GM21717 (cell line): ENCODE data around the gene MAGI3.
"Not testable (repeated sequence)": the region's sequence is repeated elsewhere in the genome, so short reads cannot be mapped to it uniquely, and the experiment has no call there.

ENCODE experiments used
- ATAC-seq: cut with Tn5 transposase; IDR thresholded peaks from one replicate; pipeline ENCODE4 v1.9.1; 2021; ENCODE audit warnings: mild to moderate bottlenecking, moderate library complexity; ENCODE audit not compliant: unreplicated experiment

MAGI3 gene

DNA sequence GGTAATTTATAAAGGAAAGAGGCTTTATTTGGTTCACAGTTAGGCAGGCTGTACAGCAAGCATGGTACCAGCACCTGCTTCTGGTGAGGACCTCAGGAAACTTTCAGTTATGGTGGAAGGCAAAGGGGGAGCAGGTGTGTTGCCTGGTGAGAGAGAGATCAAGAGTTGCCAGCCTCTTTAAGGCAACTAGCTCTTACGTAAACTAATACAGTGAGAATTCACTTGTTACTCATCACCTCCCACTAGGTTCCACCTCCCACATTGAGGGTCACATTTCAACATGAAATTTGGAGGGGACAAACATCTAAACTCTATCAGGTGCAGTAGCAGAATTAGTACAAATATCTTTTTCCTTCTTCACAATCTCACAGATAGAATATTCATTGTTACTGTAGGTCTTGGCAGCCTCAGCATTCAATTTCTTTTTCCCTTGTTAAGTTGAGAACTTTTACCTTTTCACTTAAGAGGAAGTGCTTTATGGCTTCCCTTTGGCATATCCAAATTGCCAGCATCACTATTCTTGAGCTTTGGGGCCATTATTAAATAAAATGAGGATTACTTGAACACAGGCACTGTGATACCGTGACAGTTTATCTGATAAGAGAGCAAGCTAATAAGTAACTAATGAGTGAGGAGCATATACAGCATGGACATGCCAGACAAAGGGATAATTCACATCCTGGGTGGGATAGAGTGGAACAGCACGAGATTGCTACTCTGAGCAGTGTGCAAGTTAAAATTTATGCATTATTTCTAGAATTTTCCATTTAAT lies 48.4 kb downstream of the MAGI3 start:
- no peak for ATAC-seq

DNA sequence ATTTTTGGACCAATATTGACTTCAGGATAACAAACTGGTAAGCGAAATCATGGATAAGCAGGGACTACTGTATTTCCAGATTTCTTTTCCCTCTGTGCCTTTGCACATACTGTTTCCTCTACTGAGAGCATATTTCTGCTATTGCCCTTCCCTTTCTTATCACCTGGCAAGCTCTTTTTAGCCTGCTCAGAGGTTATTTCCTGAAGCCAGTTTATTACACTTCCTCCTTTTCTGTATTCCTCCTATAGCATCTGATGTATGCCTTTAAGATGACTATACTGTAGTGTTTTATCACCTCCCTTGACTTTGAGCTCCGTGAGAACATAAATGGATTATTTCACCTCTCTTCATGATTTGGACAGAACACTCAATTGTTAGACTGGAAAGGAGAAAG lies 49.0 kb downstream of the MAGI3 start:
- ATAC-seq: no peak

DNA sequence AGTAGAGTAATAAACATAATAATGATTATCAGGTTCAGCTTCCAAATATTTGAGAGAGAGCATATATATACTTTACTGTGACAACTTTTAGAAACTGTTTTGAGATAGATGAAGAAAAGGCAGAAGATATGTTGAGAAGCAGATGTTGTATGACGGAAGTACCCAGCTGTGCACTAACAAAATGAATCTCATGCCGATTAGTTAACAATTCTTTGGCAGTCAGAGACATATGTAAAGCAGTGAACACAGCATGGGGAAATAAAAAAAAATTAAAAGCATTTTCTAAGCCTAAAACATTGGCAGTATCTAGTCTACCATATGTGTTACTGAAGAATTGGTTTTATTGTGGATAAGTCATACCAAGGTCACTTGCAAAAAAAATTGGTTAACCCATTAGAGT lies 51.8 kb downstream of the MAGI3 start:
- ATAC-seq: no peak

DNA sequence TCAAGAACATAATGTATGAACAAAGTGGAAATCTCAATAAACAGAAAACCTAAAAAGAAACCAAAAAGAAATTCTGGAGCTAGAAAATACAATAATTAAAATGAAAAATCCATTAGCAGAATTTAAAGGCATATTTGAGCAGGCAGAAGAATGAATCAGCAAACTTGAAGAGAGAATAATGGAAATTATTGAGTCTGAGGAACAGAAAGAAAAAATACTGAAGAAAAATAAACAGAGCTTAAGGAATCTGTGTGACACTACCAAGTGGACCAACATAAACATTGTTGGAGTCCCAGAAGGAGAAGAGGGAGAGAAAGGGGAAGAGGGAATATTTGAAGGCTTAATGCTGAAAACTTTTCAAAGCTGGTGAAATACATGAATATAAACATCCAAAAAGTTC lies 54.5 kb downstream of the MAGI3 start:
- no peak for ATAC-seq

DNA sequence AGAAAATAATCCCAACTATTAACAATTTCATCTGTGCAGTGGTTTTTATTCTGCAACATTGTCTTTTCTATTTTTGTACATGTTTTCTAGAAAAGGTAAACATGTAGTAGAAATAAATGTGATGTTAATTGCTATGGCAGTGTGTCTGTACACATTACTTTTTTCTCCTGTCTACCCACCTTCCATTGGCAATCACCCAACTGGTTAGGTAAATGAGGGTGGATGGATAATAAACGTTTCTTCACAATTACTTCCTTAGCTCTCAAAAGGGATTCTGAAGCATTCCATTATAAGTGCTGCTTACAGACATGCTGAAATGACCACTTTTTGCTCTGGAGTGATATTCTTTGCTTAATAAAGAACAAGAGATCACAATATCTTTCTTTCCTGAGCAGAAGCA lies 61.4 kb downstream of the MAGI3 start:
- no peak for ATAC-seq

DNA sequence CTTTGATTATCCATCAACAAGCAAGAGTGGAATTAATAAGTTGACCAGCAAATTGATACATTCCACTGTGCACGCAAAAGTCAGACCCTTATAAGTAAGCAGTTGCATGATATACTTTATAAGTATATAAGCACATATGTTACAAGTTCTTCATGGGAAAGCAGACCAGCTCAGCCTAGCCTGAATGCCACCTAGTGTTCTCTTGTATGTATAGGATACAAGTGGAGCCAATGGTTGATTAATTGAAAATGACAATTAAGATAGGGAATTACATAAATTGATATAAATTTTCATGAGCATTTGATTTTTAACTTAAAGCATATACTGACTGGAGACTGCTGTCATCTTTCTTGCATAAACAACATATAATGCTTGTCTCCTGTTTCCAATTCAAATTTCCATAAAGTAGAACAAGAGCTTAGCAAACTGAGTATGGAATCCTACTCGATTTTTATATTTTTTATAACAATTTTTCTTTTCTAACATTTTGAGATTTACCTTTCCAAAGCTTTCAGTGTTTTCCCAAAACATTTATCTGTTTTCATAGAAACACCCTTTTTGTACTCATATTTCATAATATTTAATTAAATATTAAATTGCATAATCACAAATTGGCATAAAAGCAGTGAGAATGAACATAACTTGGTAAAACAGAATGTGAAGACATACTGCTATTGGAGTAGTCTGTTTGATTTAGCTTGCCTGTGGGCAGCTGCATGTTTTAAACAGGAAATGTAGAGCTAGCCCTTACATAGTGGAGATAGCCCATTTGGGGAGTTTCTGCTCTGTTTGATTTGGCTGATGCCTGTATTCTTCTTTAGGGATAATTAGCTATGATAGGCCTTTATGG lies 62.8 kb downstream of the MAGI3 start:
- no peak for ATAC-seq

DNA sequence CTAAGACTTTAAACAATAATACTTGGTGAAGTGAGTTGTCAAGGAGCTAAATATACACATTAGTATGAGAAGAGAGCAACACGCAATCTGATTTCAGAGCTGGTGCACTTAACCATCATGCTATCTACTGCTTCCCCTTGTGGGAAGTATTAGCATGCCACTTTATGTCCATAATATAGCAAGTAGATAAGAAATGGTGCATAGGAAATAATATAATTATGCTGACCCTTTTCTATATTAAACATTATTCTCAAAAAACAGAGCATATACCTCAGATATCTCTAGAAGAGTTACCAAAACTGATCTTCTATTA lies 63.4 kb downstream of the MAGI3 start:
- no peak for ATAC-seq

DNA sequence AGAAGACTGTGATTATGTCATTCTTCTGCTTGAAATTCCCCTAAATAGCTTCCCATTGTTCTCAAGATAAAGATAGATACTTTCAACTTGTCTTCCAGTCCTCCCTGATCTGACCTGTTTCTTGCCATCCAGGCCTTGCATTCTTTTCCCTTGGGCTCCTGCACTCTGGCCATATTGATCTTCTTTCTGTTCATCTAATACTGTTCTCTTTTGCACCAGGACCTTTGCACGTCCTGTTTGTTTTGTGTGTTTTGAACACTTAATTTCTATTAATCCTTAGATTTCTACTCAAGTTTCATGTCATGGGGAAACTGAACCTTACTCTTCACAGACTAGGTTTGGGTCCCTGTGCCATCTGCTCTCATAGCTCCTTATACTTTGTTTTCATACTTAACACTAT lies 65.1 kb downstream of the MAGI3 start:
- no peak for ATAC-seq

DNA sequence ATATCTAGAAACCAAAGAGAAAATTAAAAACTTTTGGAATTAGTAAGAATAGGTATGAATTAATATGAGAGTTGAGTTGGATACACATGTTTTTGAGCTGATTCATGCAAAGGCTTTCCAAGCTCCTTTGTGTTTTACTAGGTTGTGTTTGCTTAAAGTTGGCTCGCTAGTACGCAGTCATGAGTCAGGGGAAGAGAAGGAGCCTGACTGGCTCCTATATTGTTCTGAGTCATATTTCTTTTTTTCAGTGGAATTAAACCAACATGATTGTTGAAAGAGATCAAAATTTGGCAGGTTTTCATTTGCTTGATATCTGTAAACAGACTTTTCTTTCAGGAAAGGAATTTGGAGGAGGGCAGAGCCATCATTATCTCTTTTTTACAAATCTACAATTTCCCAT lies 66.7 kb downstream of the MAGI3 start:
- no peak for ATAC-seq

DNA sequence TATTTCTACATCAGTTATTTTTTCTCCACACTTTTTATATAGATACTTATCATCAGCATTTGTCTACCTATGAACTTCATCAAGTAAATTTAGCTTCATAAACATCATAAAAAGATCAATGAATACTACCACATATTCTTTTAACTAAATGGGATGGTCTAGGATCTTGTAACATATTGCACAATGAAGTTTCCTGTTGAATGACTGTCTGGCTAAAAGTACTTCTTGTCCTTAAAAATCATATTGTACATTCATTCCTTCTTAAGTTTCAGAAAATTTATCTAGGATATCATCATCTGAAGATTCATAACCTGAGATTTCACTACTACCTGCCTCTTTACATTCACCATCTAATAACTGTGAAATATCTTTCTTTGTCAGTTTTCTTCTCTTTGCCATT lies 69.0 kb downstream of the MAGI3 start:
- ATAC-seq: no peak

DNA sequence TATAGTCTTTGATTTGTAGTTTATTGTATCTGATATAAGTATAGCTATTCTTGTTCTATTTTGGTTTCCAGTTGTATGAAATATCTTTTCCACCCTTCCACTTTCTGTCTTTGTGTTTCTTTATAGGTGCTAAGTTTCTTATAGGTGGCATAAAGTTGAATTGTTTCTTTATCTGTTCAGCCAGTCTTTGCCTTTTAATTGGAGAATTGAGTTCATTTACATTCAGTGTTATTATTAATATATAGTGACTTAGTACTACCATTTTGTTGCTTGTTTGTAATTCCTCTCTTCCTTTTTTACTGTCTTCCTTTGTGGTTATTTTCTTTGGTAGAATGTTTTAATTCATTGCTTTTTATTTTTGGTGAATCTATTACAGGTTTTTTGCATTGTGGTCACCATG lies 77.7 kb downstream of the MAGI3 start:
- no peak for ATAC-seq

DNA sequence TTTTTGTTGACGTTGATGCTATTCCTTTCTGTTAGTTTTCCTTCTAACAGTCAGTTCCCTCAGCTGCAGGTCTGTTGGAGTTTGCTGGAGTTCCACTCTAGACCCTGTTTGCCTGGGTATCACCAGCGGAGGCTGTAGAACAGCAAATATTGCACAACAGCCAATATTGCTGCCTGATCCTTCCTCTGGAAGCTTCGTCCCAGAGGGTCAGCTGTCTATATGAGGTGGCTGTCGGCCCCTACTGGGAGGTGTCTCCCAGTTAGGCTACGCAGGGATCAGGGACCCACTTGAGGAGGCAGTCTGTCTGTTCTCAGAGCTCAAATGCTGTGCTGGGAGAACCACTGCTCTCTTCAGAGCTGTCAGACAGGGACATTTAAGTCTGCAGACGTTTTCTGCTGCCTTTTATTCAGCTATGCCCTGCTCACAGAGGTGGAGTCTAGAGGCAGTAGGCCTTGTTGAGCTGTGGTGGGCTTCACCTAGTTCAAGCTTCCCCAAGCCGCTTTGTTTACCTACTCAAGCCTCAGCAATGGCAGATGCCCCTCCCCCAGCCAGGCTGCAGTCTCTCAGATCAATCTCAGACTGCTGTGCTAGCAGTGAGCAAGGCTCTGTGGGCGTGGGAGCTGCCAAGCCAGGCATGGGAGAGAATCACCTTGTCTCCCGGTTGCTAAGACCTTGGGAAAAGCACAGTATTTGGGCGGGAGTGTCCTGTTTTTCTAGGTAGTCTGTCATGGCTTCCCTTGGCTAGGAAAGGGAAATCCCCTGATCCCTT lies 88.3 kb downstream of the MAGI3 start:
- not testable (repeated sequence) for ATAC-seq

DNA sequence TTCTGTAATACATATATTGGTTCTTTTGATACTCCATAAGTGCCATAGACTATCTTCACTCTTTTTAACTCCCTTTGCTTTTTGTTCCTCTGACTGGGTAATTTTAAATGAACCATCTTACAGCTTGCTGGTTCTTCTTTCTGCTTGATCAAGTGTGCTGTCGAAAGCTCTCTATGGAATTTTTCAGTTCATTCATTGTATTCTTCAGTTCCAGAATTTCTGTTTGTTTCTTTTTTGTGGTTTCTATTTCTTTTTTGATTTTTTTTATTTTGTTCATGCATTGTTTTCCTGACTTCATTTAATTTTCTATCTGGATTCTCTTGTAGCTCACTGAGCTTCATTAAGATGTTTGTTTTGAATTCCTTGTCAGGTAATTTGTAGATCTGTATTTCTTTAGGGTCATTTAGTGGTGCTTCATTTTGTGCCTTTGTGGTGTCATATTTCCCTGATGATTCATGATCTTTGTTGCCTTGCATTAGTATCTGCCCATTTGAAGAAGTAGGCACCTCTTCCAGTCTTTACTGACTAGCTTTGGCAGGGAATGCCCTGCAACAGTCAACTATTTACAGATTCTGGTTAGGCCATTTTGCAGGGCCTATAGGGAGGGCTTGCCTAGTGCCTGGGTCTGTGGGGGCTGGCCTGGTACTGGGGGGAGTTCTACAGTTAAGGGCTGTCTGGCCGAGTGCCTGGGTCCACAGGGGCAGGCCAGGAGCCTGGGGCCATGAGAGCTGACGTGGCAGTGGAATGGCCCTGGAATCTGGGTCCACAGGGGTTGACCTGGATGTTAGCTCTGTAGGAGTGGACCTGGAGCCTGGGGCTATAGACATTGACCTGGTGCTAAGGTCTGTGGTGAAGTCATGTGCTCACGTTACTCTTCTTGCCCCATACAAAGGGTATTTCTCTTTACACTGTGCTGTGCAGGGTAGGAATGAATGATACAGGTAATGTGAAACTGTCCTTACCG lies 89.7 kb downstream of the MAGI3 start:
- ATAC-seq: no peak

DNA sequence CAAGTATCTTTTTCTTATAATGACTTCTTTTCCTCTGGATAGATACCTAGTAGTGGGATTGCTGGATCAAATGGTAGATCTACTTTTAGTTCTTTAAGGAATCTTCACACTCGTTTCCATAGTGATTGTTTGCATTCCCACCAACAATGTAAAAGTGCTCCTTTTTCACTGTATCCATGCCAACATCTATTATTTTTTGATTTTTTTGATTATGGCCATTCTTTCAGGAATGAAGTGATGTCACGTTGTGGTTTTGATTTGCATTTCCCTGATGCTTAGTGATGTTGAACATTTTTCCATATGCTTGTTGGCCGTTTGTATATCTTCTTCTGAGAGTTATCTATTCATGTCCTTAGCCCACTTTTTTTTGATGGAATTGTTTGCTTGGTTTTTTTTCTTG lies 94.8 kb downstream of the MAGI3 start:
- not testable (repeated sequence) for ATAC-seq

DNA sequence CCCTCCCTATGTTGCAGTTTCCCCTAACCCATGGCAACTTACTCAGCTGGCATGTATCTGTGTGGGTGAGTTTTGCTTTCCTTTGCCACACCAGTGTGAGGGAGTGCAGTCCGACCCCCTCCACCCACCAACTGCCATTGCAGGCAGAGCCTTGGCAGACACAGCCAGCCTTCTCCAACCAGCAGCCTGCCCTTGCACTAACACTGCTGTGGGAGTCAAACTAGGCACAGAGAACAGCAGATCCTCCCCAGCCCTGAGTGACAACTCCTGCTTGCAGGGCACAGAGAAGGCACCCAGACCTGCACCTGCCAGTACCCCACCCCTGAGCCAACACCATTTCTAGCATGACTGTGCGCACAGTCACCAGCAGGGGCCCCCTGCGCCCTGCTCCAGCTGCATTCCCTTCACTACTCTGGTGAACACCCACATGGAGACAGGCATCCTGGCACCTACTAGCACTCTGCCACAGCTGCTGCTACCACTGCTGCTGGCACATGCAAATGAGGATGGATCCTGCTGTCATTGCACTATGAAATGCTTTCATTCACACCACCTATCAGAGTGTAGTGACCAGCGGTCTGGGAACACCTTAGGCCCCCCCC lies 98.4 kb downstream of the MAGI3 start:
- ATAC-seq: no peak

DNA sequence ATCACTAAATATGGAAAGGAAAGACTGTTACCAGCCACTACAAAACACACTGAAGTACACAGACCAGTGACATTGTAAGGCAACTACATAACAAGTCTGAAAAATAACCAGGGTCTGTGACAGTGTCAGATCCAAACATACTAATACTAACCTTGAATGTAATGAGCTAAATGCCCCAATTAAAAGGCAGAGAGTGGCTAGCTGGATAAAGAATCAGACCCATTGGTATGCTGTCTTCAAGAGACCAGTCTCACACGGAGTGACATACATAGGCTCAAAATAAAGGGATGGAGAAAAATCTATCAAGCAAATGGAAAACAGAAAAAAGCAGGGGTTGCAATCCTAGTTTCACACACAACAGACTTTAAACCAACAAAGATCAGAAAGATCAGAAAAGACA lies 100.1 kb downstream of the MAGI3 start:
- no peak for ATAC-seq

DNA sequence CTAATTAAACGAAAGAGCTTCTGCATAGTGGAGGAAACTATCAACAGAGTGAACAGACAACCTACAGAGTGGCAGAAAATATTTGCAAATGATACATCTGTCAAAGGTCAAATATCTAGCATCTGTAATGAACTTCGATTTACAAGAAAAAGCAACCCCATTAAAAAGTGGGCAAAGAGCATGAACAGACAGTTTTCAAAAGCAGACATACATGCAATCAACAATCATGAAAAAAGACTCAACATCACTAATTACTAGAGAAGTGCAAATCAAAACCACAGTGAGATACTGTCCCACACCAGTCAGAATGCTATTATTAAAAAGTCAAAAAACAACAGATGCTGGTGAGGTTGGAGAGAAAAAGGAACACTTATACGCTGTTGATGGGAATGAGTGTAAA lies 103.2 kb downstream of the MAGI3 start:
- no peak for ATAC-seq

DNA sequence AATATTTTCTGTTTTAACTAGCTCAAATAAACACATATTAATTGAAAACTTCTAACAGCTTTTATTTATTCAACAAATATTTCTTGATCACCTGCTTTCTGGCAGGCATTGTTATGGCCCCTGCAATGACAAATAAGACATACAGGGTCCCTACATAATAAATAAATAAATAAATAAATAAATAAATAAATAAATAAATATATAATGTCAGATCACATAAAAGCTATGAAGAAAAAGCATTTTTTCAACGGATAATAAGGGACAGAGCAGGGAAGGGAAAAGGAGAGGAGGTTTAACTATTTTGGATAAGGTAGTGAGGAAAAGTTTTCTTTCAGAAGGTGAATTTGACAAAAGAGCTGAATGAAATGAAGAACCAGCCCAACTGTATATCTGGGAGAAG lies 115.0 kb downstream of the MAGI3 start:
- ATAC-seq: no peak

DNA sequence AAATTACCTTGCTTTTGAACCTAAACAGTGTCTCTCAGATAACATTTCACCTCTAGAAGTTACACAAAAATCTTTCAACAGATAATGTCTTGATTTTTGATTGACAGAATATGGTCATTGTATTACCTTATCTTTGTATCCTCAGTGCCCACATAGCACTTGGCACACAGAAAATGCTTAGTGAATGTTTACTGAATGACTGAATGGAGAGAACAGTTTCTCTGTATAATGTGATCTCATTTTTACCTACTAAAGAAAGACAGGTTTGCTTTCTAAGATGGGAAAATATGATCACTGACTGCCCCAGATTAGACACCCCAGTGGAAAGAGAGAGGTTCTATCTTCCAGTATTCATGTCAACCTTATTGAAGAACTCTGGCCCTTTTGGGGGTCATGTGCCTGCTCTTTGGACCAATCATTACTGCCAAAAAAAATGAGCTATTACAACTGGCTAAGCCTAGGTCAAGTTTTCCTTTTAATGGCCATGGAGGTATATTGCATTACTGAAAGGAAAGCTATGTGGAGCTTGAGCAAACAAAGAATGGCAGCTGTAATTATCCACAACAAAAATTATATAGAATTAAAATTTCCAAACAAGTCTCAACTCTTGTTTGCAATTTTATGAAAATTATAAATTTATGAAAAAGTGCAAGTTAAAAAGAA lies 117.4 kb downstream of the MAGI3 start:
- ATAC-seq: no peak
